Measurements from ENCODE around the gene BCHE.

BCHE gene

GRCh38 chr3:165748094-165748493, 89.1 kb downstream of the BCHE start:
- DNase-seq, result no peak

GRCh38 chr3:165746874-165747273, 90.3 kb downstream of the BCHE start:
- DNase-seq, result no peak

DNA sequence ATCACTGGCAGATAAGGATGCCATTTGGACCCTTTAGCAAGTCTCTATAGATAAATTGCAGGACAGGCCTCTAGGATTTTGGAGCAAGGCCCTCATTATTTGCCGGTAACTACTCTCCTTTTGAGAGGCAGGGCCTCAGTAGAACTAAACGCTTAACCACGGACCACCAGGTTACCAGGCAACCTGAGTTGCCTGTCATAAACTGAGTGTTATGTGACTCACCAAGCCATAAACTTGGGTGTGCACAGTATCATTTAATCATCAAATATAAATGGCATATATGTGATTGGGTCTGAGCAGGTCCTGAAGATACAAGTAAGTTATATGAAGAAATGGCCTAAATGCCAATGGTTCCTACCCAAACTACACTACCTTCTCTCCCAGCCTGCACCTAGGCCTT, 93.2 kb downstream of the BCHE start:
- DNase-seq, result no peak

- no peak for DNase-seq
These were observed 94.9 kb downstream of the BCHE start for GRCh38 chr3:165742351-165742750.

- no peak for DNase-seq
These were observed 107.5 kb downstream of the BCHE start for GRCh38 chr3:165729756-165730155.

DNA sequence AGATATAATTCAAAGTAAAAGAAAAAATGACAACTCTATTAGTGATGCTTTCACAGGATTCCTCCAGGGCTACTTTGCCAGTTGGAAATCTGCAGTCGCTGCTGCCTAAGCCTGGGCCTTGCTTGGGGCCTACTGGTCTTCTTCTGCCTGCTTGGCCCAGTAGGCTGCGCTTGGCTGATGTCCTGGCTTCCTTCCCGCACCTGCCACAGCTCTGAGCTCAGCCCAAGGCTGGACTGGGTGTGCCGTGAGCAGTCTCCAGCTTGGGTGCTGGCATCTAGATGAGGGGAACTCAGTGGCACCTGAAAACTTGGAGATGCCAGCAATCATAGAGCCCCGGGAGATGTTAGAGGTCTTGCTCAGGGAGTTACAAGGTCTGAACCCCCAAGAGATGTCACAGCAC, 108.3 kb downstream of the BCHE start:
- DNase-seq, result no peak

- DNase-seq, result no peak
These were observed 111.9 kb downstream of the BCHE start for GRCh38 chr3:165725296-165725695.

Data from NCI-H146 (cell line).